Stomach smooth muscle (tissue), 2 donors: ENCODE results near the gene DPYSL5.

Experiments used
- H3K27ac ChIP-seq: one replicate; pipeline ENCODE4 v1.7.0; 2013; ENCODE audit warnings: mild to moderate bottlenecking, low read length, inconsistent platforms
- H3K27me3 ChIP-seq, 2 donors: one replicate each; pipeline ENCODE4 v1.7.0; 2013; ENCODE audit warnings: low read length in 2 of 2; ENCODE audit not compliant: insufficient read depth in 2 of 2, control insufficient read depth in 1 of 2
- H3K36me3 ChIP-seq, 2 donors: one replicate each; pipeline ENCODE4 v1.7.0; 2013; ENCODE audit warnings: low read length in 2 of 2; ENCODE audit not compliant: control insufficient read depth in 2 of 2, insufficient read depth in 2 of 2
- H3K4me1 ChIP-seq: one replicate; pipeline ENCODE4 v1.7.0; 2013; ENCODE audit warnings: low read length; ENCODE audit not compliant: control insufficient read depth, insufficient read depth
- H3K4me3 ChIP-seq, 2 donors: one replicate each; pipeline ENCODE4 v1.7.0; 2013; ENCODE audit warnings: low read length in 2 of 2
- H3K9ac ChIP-seq, 2 donors: one replicate each; pipeline ENCODE4 v1.7.0; 2013; ENCODE audit warnings: low read length in 2 of 2, mild to moderate bottlenecking in 1 of 2
- H3K9me3 ChIP-seq, 2 donors: one replicate each; pipeline ENCODE4 v1.7.0; 2013; ENCODE audit warnings: low read length in 2 of 2; ENCODE audit not compliant: control insufficient read depth in 2 of 2
- donor health status: healthy.
- donor health status: Pancreatic carcinoma.

DPYSL5 gene

GRCh38 chr2:26970244-26970927 is 122.5 kb downstream of the DPYSL5 start, which contains the start of gene MAPRE3:
MAPRE3 (plus strand) TSS chr2:26970637; CDS start chr2:27022219, 51,582 bp downstream.
- Histone ChIP-seq H3K27ac (peak within 1 kb of the TSS; percentile 70), H3K27me3 (no peaks in the 10 kb centered on the region), H3K4me3 (peak within 1 kb of the TSS; percentile 69 to 94), H3K4me1 (peaks cover 13% of the 10 kb centered on the region), H3K9ac (peak within 1 kb of the TSS; percentile 72 to 74), H3K36me3 (no peaks in the 10 kb centered on the region), H3K9me3 (no peaks in the 10 kb centered on the region)

GRCh38 chr2:26970928-26971627 is 123.1 kb downstream of the DPYSL5 start:
- Histone ChIP-seq H3K4me3 (peak overlapping the region; percentile 69 to 94), H3K4me1 (peaks cover 13% of the 10 kb centered on the region), H3K27me3 (no peaks in the 10 kb centered on the region), H3K9ac (peak overlapping the region; percentile 69 to 74), H3K36me3 (no peaks in the 10 kb centered on the region), H3K27ac (peak overlapping the region; percentile 70), H3K9me3 (no peaks in the 10 kb centered on the region)

- Histone ChIP-seq H3K27me3 (no peaks in the 10 kb centered on the region), H3K9ac (peak overlapping the region; percentile 4 to 13), H3K9me3 (no peaks in the 10 kb centered on the region), H3K4me1 (peaks cover 13% of the 10 kb centered on the region), H3K36me3 (no peaks in the 10 kb centered on the region), H3K27ac (no peak overlapping the region), H3K4me3 (peak overlapping the region; percentile 3 to 94)
These were observed 124.2 kb downstream of the DPYSL5 start for GRCh38 chr2:26971911-26972786.

- H3K4me1 ChIP-seq = peaks cover 16% of the 10 kb centered on the region
- H3K27me3 ChIP-seq = no peaks in the 10 kb centered on the region
- no peak overlapping the region for H3K4me3 ChIP-seq
- no peaks in the 10 kb centered on the region for H3K9me3 ChIP-seq
- H3K9ac ChIP-seq = no peak overlapping the region
- no peaks in the 10 kb centered on the region for H3K36me3 ChIP-seq
- H3K27ac ChIP-seq = no peak overlapping the region
These were observed 126.4 kb downstream of the DPYSL5 start for GRCh38 chr2:26974352-26974751.

GRCh38 chr2:26975102-26975501 is 127.2 kb downstream of the DPYSL5 start:
- Histone ChIP-seq H3K4me3 (no peak overlapping the region), H3K27ac (no peak overlapping the region), H3K36me3 (no peaks in the 10 kb centered on the region), H3K4me1 (peaks cover 20% of the 10 kb centered on the region), H3K27me3 (no peaks in the 10 kb centered on the region), H3K9ac (no peak overlapping the region), H3K9me3 (no peaks in the 10 kb centered on the region)

GRCh38 chr2:26975656-26976055 is 127.7 kb downstream of the DPYSL5 start:
- Histone ChIP-seq H3K4me3 (no peak overlapping the region), H3K9me3 (no peaks in the 10 kb centered on the region)

GRCh38 chr2:26976237-26976636 is 128.3 kb downstream of the DPYSL5 start:
- H3K4me3 ChIP-seq = no peak overlapping the region
- no peak overlapping the region for H3K27ac ChIP-seq
- no peaks in the 10 kb centered on the region for H3K9me3 ChIP-seq
- no peak overlapping the region for H3K9ac ChIP-seq
- H3K27me3 ChIP-seq = no peaks in the 10 kb centered on the region
- no peaks in the 10 kb centered on the region for H3K36me3 ChIP-seq
- peaks cover 17% of the 10 kb centered on the region for H3K4me1 ChIP-seq

More at GRCh38 chr2:26975656-26976055, 127.7 kb downstream of the DPYSL5 start:
- H3K4me1 ChIP-seq = peaks cover 20% of the 10 kb centered on the region
- H3K27ac ChIP-seq = no peak overlapping the region
- no peak overlapping the region for H3K9ac ChIP-seq
- no peaks in the 10 kb centered on the region for H3K27me3 ChIP-seq
- no peaks in the 10 kb centered on the region for H3K36me3 ChIP-seq

- no peak overlapping the region for H3K27ac ChIP-seq
- peaks cover 17% of the 10 kb centered on the region for H3K4me1 ChIP-seq
- no peaks in the 10 kb centered on the region for H3K36me3 ChIP-seq
- no peak overlapping the region for H3K4me3 ChIP-seq
- H3K27me3 ChIP-seq = no peaks in the 10 kb centered on the region
- H3K9ac ChIP-seq = no peak overlapping the region
- H3K9me3 ChIP-seq = no peaks in the 10 kb centered on the region
These were observed 129.1 kb downstream of the DPYSL5 start for GRCh38 chr2:26977012-26977411.

- Histone ChIP-seq H3K9ac (no peak overlapping the region), H3K27me3 (no peaks in the 10 kb centered on the region), H3K4me1 (peaks cover 20% of the 10 kb centered on the region), H3K9me3 (no peaks in the 10 kb centered on the region), H3K4me3 (no peak overlapping the region), H3K27ac (no peak overlapping the region), H3K36me3 (no peaks in the 10 kb centered on the region)
These were observed 130.2 kb downstream of the DPYSL5 start for GRCh38 chr2:26978061-26978596.

GRCh38 chr2:26979741-26980140 is 131.8 kb downstream of the DPYSL5 start:
- peak overlapping the region; percentile 26 for H3K27ac ChIP-seq
- peaks cover 20% of the 10 kb centered on the region for H3K4me1 ChIP-seq
- H3K36me3 ChIP-seq = no peaks in the 10 kb centered on the region

More at GRCh38 chr2:26979741-26980140, 131.8 kb downstream of the DPYSL5 start:
- H3K9me3 ChIP-seq = no peaks in the 10 kb centered on the region
- H3K9ac ChIP-seq = no peak overlapping the region
- no peak overlapping the region for H3K4me3 ChIP-seq
- no peaks in the 10 kb centered on the region for H3K27me3 ChIP-seq
